Measurements from ENCODE around the gene TMPRSS11D. TPM values are rescaled to one million over a fixed set of nuclear protein-coding genes. Genes with fewer than 3 reads are reported as not detected.

The TMPRSS11D gene
- total RNA-seq, 2 experiments from 2014 or later = not detected

- no peaks in the 10 kb centered on the region for H3K27me3 Mint-ChIP-seq
- DNase-seq (no peak), ATAC-seq (no peak)
- H3K4me1 Mint-ChIP-seq (ENCODE audit: low read depth) = no peaks in the 10 kb centered on the region
- H3K4me3 Mint-ChIP-seq = no peak overlapping the region
- no peaks in the 10 kb centered on the region for H3K9me3 Mint-ChIP-seq
- POLR2A ChIA-PET = no interaction called here
- TF ChIP-seq, protein P1, sequence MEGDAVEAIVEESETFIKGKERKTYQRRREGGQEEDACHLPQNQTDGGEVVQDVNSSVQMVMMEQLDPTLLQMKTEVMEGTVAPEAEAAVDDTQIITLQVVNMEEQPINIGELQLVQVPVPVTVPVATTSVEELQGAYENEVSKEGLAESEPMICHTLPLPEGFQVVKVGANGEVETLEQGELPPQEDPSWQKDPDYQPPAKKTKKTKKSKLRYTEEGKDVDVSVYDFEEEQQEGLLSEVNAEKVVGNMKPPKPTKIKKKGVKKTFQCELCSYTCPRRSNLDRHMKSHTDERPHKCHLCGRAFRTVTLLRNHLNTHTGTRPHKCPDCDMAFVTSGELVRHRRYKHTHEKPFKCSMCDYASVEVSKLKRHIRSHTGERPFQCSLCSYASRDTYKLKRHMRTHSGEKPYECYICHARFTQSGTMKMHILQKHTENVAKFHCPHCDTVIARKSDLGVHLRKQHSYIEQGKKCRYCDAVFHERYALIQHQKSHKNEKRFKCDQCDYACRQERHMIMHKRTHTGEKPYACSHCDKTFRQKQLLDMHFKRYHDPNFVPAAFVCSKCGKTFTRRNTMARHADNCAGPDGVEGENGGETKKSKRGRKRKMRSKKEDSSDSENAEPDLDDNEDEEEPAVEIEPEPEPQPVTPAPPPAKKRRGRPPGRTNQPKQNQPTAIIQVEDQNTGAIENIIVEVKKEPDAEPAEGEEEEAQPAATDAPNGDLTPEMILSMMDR (IDR thresholded peaks at IDR 0.05) = no peak
- H3K36me3 Mint-ChIP-seq (ENCODE audit: low read depth) = no peaks in the 10 kb centered on the region
- CTCF ChIA-PET = interaction anchor here (0.6 kb wide), 1 partner anchor 130 kb away, joined by 3 read pairs; no protein-coding TSS in a partner anchor
- H3K27ac Mint-ChIP-seq = no peak overlapping the region
- intact Hi-C loops (cut with micrococcal nuclease) = no loop called here
These were observed 93.1 kb downstream of the TMPRSS11D start for GRCh38 chr4:67790721-67791120.

DNA sequence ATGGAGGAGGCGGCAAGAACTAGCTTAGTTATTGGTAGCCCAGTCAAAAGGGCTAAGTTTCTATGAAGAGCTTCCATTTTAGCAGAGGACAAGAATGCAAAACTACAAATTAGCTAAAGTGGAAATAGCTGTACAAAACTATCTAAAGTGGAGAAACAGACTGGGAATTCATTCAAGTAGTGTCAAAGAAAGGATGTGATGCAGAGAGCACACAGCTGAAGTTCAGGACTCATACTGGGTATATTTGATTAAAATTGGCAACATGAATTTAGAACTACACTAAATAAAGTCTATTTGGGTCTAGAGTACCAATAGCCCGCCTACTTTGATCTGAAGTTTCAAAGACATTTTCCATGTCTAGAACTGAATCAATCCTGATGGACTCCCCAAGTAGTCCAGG is 96.5 kb downstream of the TMPRSS11D start:
- H3K9me3 Mint-ChIP-seq = no peaks in the 10 kb centered on the region
- DNase-seq = no peak
- CTCF ChIA-PET = no interaction called here
- H3K4me1 Mint-ChIP-seq (ENCODE audit: low read depth) = no peaks in the 10 kb centered on the region
- no peaks in the 10 kb centered on the region for H3K27me3 Mint-ChIP-seq
- ATAC-seq = no peak
- no peak overlapping the region for H3K27ac Mint-ChIP-seq
- intact Hi-C loops (cut with micrococcal nuclease) = no loop called here
- H3K36me3 Mint-ChIP-seq (ENCODE audit: low read depth) = no peaks in the 10 kb centered on the region
- TF ChIP-seq, protein P1 (IDR thresholded peaks at IDR 0.05) = no peak
- no peak overlapping the region for H3K4me3 Mint-ChIP-seq
- POLR2A ChIA-PET = no interaction called here

GRCh38 chr4:67785528-67785927 is 98.3 kb downstream of the TMPRSS11D start:
- intact Hi-C loops (cut with micrococcal nuclease) = no loop called here
- ChIA-PET CTCF (no interaction called here), POLR2A (no interaction called here)
- no peak overlapping the region for H3K27ac Mint-ChIP-seq
- ATAC-seq = no peak
- H3K36me3 Mint-ChIP-seq (ENCODE audit: low read depth) = no peaks in the 10 kb centered on the region
- H3K27me3 Mint-ChIP-seq = no peaks in the 10 kb centered on the region
- no peaks in the 10 kb centered on the region for H3K9me3 Mint-ChIP-seq
- TF ChIP-seq, protein P1 (IDR thresholded peaks at IDR 0.05) = no peak
- H3K4me3 Mint-ChIP-seq = no peak overlapping the region
- no peak for DNase-seq
- H3K4me1 Mint-ChIP-seq (ENCODE audit: low read depth) = no peaks in the 10 kb centered on the region

GRCh38 chr4:67779631-67780030 is 104.2 kb downstream of the TMPRSS11D start:
- no peak overlapping the region for H3K4me3 Mint-ChIP-seq
- H3K9me3 Mint-ChIP-seq = no peaks in the 10 kb centered on the region
- ChIA-PET POLR2A (no interaction called here), CTCF (no interaction called here)
- TF ChIP-seq, protein P1 (IDR thresholded peaks at IDR 0.05) = no peak
- no peaks in the 10 kb centered on the region for H3K27me3 Mint-ChIP-seq
- no peaks in the 10 kb centered on the region for H3K4me1 Mint-ChIP-seq (ENCODE audit: low read depth)
- H3K36me3 Mint-ChIP-seq (ENCODE audit: low read depth) = no peaks in the 10 kb centered on the region
- intact Hi-C loops (cut with micrococcal nuclease) = no loop called here
- ATAC-seq = no peak
- no peak overlapping the region for H3K27ac Mint-ChIP-seq
- DNase-seq = no peak

DNA sequence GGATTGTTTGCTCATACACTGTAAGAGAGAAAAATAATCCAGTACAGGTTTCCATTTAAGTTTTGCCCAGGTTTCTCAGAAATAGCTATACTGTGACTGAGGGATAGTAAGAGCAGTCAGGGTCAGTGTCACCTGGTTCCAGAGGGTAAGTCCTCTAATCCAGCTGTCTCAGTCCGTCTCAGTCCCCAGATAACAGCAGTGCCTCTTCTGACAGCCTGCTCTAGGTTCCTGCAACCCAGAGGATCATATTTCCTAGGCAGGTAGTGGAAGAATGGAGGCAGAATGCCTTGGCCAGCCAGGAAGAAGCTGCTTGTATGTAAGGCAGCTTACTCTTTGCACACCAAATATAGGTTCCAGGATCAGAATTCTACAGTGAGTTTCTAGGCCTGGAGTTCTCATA is 107.1 kb downstream of the TMPRSS11D start:
- Mint-ChIP-seq H3K27me3 (no peaks in the 10 kb centered on the region), H3K4me1 (ENCODE audit: low read depth) (no peaks in the 10 kb centered on the region), H3K4me3 (no peak overlapping the region), H3K36me3 (ENCODE audit: low read depth) (no peaks in the 10 kb centered on the region), H3K9me3 (no peaks in the 10 kb centered on the region), H3K27ac (no peak overlapping the region)
- intact Hi-C loops (cut with micrococcal nuclease) = no loop called here
- DNase-seq (no peak), ATAC-seq (no peak)
- TF ChIP-seq, protein P1 (IDR thresholded peaks at IDR 0.05) = no peak
- ChIA-PET CTCF (interaction anchor here (0.8 kb wide), 1 partner anchor 30 kb away, joined by 3 read pairs; no protein-coding TSS in a partner anchor), POLR2A (no interaction called here)

Other genes with a start within 250 kb of the TMPRSS11D start
- gene UBA6, start 182.8 kb downstream of the TMPRSS11D start, total RNA-seq = 10 to 100 TPM; 81.2 to 87.5 TPM
- gene GNRHR, start 129.6 kb downstream of the TMPRSS11D start, total RNA-seq = not detected
- gene TMPRSS11A, start 79.5 kb upstream of the TMPRSS11D start, total RNA-seq = not detected
- gene TMPRSS11F, start 245.9 kb upstream of the TMPRSS11D start, total RNA-seq = not detected

Measured in activated CD8-positive, alpha-beta T cell treated with anti-CD3 and anti-CD28 coated beads for 36 hours (primary cell).